NB4 (cell line): ENCODE results near the gene AFAP1L1.

Source experiments
- POLR2A ChIP-seq: IDR thresholded peaks from 2 replicates; pipeline ENCODE4 v1.6.1; 2011; ENCODE audit warnings: mild to moderate bottlenecking; ENCODE audit not compliant: insufficient read length; ENCODE audit errors: extremely low read depth
- TF ChIP-seq, protein P1 (sequence below): IDR thresholded peaks from one replicate; pipeline ENCODE4 v1.5.1; 2012; ENCODE audit warnings: low read depth, low read length
- TF ChIP-seq, protein P2 (sequence below): IDR thresholded peaks from 2 replicates; pipeline ENCODE4 v1.6.1; 2011; ENCODE audit warnings: low read depth, low read length

- TF ChIP-seq, protein P1, sequence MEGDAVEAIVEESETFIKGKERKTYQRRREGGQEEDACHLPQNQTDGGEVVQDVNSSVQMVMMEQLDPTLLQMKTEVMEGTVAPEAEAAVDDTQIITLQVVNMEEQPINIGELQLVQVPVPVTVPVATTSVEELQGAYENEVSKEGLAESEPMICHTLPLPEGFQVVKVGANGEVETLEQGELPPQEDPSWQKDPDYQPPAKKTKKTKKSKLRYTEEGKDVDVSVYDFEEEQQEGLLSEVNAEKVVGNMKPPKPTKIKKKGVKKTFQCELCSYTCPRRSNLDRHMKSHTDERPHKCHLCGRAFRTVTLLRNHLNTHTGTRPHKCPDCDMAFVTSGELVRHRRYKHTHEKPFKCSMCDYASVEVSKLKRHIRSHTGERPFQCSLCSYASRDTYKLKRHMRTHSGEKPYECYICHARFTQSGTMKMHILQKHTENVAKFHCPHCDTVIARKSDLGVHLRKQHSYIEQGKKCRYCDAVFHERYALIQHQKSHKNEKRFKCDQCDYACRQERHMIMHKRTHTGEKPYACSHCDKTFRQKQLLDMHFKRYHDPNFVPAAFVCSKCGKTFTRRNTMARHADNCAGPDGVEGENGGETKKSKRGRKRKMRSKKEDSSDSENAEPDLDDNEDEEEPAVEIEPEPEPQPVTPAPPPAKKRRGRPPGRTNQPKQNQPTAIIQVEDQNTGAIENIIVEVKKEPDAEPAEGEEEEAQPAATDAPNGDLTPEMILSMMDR = no peak
- TF ChIP-seq POLR2A = no peak
- TF ChIP-seq, protein P2, sequence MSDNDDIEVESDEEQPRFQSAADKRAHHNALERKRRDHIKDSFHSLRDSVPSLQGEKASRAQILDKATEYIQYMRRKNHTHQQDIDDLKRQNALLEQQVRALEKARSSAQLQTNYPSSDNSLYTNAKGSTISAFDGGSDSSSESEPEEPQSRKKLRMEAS = no peak
These were observed 66.7 kb downstream of the AFAP1L1 start for GRCh38 chr5:149338364-149338763.
